VCaP (cell line): ENCODE results near the gene NPPB.

Source experiments
- H3K27ac ChIP-seq: fragments of 450-650 bp; 2 replicates; pipeline ENCODE4 v1.5.1; 2017
- TF ChIP-seq, protein P1 (sequence below): fragments of 450-650 bp; conservative IDR thresholded peaks from 2 replicates; pipeline ENCODE4 v1.5.1; 2017; ENCODE audit warnings: mild to moderate bottlenecking, moderate library complexity

NPPB gene

DNA sequence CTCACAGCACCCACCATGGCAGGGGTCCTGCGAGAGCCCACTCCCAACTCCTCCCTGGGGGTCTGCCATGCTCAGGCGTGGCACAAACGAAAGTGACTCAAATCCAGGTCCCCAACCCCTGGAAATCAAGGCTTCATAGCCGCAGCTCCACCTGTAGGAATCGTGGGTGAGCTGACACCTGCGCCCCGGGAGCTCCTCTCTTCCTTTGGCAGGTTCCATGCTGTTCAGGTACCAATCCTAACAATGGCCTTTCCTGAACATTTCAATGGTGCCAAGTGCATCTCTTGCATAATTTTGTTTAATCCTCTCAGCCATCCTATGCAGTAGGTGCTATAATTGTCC, 28.9 kb upstream of the NPPB start:
- no peak overlapping the region for H3K27ac ChIP-seq
- TF ChIP-seq, protein P1, sequence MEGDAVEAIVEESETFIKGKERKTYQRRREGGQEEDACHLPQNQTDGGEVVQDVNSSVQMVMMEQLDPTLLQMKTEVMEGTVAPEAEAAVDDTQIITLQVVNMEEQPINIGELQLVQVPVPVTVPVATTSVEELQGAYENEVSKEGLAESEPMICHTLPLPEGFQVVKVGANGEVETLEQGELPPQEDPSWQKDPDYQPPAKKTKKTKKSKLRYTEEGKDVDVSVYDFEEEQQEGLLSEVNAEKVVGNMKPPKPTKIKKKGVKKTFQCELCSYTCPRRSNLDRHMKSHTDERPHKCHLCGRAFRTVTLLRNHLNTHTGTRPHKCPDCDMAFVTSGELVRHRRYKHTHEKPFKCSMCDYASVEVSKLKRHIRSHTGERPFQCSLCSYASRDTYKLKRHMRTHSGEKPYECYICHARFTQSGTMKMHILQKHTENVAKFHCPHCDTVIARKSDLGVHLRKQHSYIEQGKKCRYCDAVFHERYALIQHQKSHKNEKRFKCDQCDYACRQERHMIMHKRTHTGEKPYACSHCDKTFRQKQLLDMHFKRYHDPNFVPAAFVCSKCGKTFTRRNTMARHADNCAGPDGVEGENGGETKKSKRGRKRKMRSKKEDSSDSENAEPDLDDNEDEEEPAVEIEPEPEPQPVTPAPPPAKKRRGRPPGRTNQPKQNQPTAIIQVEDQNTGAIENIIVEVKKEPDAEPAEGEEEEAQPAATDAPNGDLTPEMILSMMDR: no peak

DNA sequence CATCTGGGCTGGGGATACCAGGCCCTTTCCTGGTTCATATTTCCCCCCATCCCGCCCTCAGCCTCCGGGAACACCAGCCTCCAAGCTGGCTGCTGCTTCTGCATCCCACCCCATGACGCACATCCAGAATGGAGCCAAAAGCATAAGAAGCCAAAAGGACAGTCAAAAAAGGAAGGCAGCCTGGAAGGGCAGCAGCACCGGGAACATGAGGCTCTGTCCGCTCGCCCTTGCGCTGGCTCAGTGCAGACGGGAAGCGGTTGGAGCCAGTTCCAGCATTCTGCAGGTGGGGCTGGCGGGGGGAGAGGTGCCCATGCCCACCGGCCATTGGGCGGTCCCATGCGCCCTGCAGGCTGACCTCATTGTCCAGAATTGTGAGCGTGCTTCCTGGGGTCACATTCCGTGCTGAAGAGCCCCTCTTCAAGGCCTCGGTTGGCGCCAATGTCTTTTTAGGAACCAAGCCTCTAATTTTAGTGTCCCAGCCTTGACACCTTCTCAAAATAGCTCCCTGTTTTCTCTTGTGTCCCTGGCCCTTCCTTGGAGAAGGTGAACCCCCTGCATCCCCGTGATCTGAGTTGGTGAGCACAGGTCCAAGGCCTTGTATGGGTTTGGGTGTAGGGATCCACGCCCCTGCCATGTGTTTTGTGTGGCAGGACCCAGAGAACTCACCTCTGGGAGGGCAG, 28.4 kb upstream of the NPPB start:
- H3K27ac ChIP-seq: no peak overlapping the region
- TF ChIP-seq, protein P1: no peak

DNA sequence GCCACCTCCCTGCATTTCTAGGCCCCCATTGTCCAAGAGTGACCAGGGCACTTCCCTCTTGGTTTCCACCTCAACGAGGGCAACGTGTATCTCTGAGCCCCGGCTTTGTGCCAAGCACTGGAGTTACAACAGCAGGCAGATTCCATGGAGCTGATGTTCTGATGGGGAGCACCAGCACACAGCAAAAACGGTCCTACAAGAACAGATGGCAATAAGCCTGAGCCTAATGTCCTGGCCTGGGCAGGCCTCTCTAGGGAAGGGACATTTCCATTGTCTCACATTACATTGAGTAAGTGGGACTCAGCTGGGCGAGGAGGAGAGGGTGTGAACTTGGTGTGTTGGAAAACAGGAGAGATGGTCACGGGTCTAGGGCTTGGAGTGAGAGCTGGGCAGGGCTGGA, 27.2 kb upstream of the NPPB start:
- no peak overlapping the region for H3K27ac ChIP-seq
- TF ChIP-seq, protein P1: no peak

DNA sequence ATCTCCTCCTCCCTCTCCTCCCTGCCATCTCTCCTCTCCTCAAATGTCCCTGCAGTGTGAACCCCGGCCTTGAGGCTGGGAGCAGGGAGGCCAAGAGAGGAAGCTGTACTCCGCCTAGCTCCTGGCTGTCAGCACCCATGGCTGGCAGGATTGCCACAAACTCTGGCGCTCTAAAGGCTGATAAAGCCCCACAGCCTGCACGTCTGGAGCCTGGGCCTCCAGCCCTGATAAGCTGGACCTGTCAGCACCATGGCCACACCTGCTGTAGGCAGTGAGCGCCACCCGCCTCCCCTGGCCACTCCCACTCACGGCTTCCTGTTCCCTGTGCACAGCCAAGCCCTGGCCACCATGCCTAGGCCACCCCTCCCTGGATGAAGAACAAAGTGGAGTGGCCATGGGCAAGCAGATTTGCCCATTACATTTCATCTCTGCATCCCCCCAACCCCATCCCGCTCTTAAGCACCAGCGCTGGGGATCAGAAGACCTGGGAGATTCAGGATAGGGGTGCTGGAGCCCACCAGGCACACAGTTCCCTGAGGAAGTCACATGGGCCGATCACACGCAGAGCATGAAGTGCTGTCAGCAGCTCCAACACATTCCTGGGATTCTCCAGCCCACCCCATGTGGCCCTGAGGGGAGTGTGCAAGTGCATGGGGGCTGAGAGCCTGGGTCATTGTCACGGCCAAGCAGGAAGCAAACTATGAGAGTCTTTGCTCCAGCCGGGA, 24.2 kb upstream of the NPPB start:
- TF ChIP-seq, protein P1: no peak
- H3K27ac ChIP-seq: no peak overlapping the region

DNA sequence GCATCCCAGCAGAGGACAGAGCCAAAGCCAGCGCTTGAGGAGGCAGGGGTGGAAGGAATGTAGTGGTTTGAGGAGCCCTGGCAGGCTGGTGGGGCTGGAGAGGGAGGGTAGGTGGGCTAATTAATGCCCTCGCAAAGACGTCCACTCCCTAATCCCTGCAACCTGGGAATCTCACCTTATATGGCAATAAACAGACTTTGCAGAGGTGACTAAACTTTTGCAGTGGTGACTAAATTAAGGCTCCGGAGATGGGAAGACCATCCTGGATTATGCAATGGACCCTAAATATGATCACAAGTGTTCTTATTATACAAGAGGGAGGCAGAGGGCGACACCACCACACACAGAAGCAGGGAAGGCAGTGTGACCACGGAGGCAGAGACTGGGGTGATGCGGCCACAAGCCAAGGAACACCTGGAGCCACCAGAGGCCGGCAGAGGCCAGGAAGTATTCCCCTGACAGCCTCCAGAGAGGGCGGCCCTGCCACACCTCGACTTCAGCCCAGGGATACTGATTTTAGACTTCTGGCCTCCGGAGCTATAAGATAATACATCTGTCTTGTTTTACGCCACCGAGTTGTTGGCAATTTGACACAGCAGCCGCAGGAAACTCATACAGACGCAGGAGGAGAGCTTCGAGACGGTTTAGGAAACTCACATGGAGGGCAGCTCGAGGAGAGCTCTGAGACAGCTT, 23.1 kb upstream of the NPPB start:
- H3K27ac ChIP-seq: no peak overlapping the region; the same call in 1 of the 2 replicates
- TF ChIP-seq, protein P1: no peak

DNA sequence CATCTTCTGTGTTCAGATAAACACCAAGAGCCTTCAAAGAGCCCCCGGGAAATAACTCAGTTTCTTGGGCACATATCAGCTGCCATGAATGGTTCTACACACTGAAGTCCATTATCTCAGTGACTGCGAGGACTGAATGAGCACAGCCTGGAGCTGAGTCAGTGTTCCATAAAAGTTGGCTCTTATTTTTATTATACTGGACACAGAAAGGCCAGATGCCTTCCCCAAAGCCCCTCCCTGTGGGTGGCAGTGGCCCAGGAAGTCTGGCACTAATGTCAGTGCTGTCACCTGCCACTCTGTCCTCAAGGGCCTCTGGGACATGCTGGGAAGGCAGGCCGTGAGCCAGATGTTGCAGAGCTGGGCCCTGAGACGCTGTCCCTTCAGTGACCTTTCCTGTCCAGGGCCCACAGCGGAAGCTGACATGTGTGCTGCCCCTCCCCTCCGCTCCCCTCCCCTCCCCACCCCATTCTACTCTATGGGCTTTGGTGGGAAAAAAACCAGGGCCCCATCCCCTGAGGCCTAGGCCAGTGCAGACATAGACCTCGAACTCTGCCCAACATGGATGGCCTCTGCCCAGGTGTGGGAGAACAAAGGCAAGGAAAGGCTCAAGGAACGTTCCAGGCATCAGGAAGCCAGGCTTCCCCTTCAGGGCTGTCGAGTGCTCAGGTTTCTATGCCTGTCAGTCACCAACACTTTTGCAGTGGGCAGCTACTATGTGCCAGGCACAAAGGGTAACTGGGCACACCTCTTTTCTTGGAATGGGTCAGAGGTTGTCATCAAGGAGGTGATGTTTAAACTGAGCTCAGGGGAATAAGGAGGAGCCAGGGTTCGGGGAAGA, 22.4 kb upstream of the NPPB start:
- H3K27ac ChIP-seq: peak overlapping the region; percentile 35; the same call in 1 of the 2 replicates
- TF ChIP-seq, protein P1: no peak
